Ovary (tissue), 9 donors: ENCODE results near the gene ADGRB3. TPM values are rescaled to one million over a fixed set of nuclear protein-coding genes. Genes with fewer than 3 reads are reported as not detected.
"Not testable (repeated sequence)": the region's sequence is repeated elsewhere in the genome, so short reads cannot be mapped to it uniquely, and the experiment has no call there.

ENCODE experiments used
- DNase-seq, 5 donors: peaks; one replicate each; pipeline ENCODE4 v3.0.0-alpha.2; 2019 to 2020
- H3K27ac ChIP-seq, 2 donors: fragments of 200-600 bp; one replicate each; pipeline versions ENCODE4 v1.5.1 to v1.8.0; 2019 to 2022
- H3K27me3 ChIP-seq: fragments of 200-600 bp; one replicate; pipeline ENCODE4 v1.8.0; 2022
- H3K36me3 ChIP-seq: fragments of 200-600 bp; sonication (generic); one replicate; pipeline ENCODE4 v1.5.1; 2019
- H3K4me1 ChIP-seq: one replicate; pipeline ENCODE4 v1.8.1; 2013; ENCODE audit warnings: mild to moderate bottlenecking, moderate library complexity; ENCODE audit not compliant: insufficient read depth
- H3K4me3 ChIP-seq: fragments of 200-600 bp; sonication (generic); one replicate; pipeline ENCODE4 v1.5.1; 2017
- H3K9me3 ChIP-seq, 2 donors: fragments of 200-600 bp in 1 of 2; sonication (generic) in 1 of 2; one replicate each; pipeline versions ENCODE4 v1.5.1 to v1.8.1; 2013 to 2019; ENCODE audit warnings: mild to moderate bottlenecking in 1 of 2, moderate library complexity in 1 of 2
- EP300 ChIP-seq: sonication (generic); formaldehyde crosslinking; IDR thresholded peaks from one replicate; pipeline ENCODE4 v1.6.1; 2017; ENCODE audit warnings: antibody characterized with exemption
- POLR2A ChIP-seq: fragments of 450-650 bp; IDR thresholded peaks from one replicate; pipeline ENCODE4 v1.6.1; 2017; ENCODE audit warnings: antibody characterized with exemption, mild to moderate bottlenecking, moderate library complexity
- WGBS, 3 donors: extraction: QIAGEN DNeasy Blood & Tissue Kit in 1 of 3; methylation state at CpG; one replicate each; pipeline versions ENCODE4 v1.1.5 to v1.1.7; 2013 to 2017; 5-methylcytosine and 5-hydroxymethylcytosine counted together
- intact Hi-C, 4 donors: fragments of 100-400 bp; cut with DNase I; formaldehyde crosslinking; loops; one replicate each; pipeline versions ENCODE4 v1.11.0 to v1.15.1; 2022 to 2023
- polyA plus RNA-seq, 2 donors: library from polyadenylated mRNA; stranded (reverse); fragments of 200-250 nt in 1 of 2; fragments of 350-450 nt in 1 of 2; fragmentation: Illumina TruSeq in 1 of 2; extraction: RNeasy Lipid Tissue Mini Kit (QIAGEN cat#74804) in 1 of 2; gene quantifications; one replicate each; pipeline ENCODE4 v1.2.3, GENCODE V29; 2013 to 2014
- total RNA-seq, 7 donors: library from RNA; depleted of rRNA in 2 of 7; stranded (reverse); fragments of >200 nt in 2 of 7; fragmentation: NEBNext Ultra II Directional in 3 of 7; extraction: Animal tissue kit (Norgen Biotek cat#: 25700) in 3 of 7; gene quantifications; one replicate each; pipeline versions ENCODE4 v1.1.0 to v1.2.4, GENCODE V29; 2016 to 2023
- TF ChIP-seq, protein P1 (sequence below), 3 donors: fragments of 450-650 bp in 2 of 3; fragments of 200-600 bp in 1 of 3; IDR thresholded peaks; one replicate each; pipeline versions ENCODE4 v1.5.1 to v1.8.0; 2016 to 2022; ENCODE audit warnings: antibody characterized with exemption in 3 of 3, mild to moderate bottlenecking in 1 of 3
- donor health status: DM: no; HTN: no; CAD: no; lungs with moderate emphysema.
- donor health status: DM: no; HTN: no; CAD: no.
- donor health status: Bipolar disorder and iron deficiency.
- donor health status: DM: yes; HTN: yes; CAD: no.
- donor health status: DM: no; HTN: no; CAD: no.
- donor health status: DM: yes; HTN: yes; CAD: no.

The ADGRB3 gene
- total and polyA plus RNA-seq, 9 donors: 0.28 to 3.0 (median 1.4) TPM

DNA sequence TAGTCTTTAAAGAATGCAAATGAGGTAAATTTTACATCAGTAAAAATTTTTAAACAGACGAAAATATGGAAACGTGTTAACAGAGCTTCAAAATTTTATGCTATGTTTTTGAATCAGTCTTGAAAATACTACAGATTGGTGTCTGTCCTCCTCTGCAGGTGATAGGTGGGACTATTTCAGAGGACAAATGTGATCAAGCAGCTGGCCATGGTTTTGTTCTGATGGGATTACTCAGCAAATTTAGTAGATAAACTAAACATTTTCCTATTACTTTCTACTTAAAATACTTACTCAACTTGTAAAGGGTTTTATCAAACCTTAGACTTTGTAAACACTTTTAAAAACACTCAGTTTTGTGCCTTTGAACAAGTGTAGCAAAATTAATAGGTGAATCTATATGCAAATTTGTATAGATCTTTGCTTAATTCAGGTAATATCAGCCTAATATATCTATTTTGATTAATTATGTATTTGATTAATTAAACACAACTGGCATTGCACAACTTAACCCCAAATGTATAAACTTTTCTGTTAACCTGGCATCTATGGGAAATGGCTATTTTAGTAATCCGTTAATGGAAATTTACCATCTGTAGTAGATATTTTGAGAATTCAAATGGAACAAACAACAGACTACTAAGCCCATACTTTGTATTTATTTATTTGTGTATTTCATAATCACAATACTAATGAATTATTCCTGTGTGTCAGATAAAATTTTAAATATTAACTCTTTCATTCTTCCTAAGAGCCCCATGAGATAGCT, 22.5 kb downstream of the ADGRB3 start:
- TF ChIP-seq, protein P1, sequence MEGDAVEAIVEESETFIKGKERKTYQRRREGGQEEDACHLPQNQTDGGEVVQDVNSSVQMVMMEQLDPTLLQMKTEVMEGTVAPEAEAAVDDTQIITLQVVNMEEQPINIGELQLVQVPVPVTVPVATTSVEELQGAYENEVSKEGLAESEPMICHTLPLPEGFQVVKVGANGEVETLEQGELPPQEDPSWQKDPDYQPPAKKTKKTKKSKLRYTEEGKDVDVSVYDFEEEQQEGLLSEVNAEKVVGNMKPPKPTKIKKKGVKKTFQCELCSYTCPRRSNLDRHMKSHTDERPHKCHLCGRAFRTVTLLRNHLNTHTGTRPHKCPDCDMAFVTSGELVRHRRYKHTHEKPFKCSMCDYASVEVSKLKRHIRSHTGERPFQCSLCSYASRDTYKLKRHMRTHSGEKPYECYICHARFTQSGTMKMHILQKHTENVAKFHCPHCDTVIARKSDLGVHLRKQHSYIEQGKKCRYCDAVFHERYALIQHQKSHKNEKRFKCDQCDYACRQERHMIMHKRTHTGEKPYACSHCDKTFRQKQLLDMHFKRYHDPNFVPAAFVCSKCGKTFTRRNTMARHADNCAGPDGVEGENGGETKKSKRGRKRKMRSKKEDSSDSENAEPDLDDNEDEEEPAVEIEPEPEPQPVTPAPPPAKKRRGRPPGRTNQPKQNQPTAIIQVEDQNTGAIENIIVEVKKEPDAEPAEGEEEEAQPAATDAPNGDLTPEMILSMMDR (IDR thresholded peaks at IDR 0.05): no peak
- TF ChIP-seq POLR2A (no peak), EP300 (no peak)
- intact Hi-C loops: loop anchor here in 1 of 4 donors (5.0 kb wide), 1 partner anchor 655 kb away; no protein-coding TSS in a partner anchor
- Histone ChIP-seq H3K27ac (no peak overlapping the region), H3K36me3 (no peaks in the 10 kb centered on the region), H3K4me1 (no peaks in the 10 kb centered on the region), H3K27me3 (no peaks in the 10 kb centered on the region), H3K4me3 (no peak overlapping the region), H3K9me3 (no peaks in the 10 kb centered on the region)
- DNase-seq: no peak
- 81 to 83% (median 83%) methylated on average over 3 of the region's 3 CpGs for WGBS, 3 donors

DNA sequence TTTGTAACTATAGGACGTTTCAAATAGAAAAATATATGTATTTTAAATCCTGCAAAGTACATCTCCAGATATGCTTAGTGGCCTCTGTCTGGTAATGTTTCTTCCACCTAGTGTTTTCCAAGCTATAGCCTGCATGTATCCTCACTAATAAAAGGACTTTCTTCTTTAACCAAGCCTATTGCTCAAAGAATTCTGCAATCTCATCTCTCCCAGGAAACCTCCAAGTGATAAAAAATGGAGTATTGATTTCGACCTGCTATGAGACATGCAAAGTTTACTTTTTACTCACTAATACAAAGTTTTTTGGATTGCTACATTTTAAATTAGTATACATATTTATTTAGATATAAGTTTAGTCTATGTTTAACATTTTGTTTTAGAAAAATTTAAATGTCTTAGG, 23.3 kb downstream of the ADGRB3 start:
- H3K27ac ChIP-seq: no peak overlapping the region

DNA sequence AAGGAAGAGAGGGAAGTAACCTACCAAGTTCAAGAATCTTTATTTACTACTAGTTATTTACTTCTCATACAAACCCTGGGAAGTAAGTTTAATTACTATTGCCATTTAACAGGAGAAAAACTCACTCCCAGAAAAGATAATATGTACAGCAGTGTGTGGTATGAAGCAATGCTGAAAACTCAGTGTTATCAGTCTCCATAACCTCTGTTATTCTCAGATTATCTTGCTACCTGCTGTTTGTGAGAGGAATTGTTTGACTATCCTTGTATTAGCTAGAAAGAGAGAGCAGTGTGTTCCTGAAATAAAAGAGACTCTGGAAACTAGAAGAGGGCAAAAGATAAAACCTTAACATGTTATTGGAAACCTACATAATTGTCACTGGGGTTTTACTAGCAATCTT, 38.2 kb downstream of the ADGRB3 start:
- Histone ChIP-seq H3K36me3 (no peaks in the 10 kb centered on the region), H3K9me3 (no peaks in the 10 kb centered on the region), H3K4me1 (no peaks in the 10 kb centered on the region), H3K4me3 (no peak overlapping the region), H3K27ac (no peak overlapping the region), H3K27me3 (no peaks in the 10 kb centered on the region)
- TF ChIP-seq EP300 (no peak), POLR2A (no peak)
- TF ChIP-seq, protein P1 (IDR thresholded peaks at IDR 0.05): no peak
- DNase-seq: no peak
- intact Hi-C loops: no loop called here

More for the DNA sequence above, 23.3 kb downstream of the ADGRB3 start:
- TF ChIP-seq POLR2A (no peak), EP300 (no peak)
- TF ChIP-seq, protein P1 (IDR thresholded peaks at IDR 0.05): no peak
- H3K27me3 ChIP-seq: no peaks in the 10 kb centered on the region
- no peak for DNase-seq
- no peak overlapping the region for H3K4me3 ChIP-seq
- intact Hi-C loops: loop anchor here in 1 of 4 donors (5.0 kb wide), 1 partner anchor 654 kb away; no protein-coding TSS in a partner anchor
- WGBS, 3 donors: 70 to 82% (median 79%) methylated on average over 2 of the region's 2 CpGs
- no peaks in the 10 kb centered on the region for H3K36me3 ChIP-seq
- H3K9me3 ChIP-seq: no peaks in the 10 kb centered on the region
- no peaks in the 10 kb centered on the region for H3K4me1 ChIP-seq

DNA sequence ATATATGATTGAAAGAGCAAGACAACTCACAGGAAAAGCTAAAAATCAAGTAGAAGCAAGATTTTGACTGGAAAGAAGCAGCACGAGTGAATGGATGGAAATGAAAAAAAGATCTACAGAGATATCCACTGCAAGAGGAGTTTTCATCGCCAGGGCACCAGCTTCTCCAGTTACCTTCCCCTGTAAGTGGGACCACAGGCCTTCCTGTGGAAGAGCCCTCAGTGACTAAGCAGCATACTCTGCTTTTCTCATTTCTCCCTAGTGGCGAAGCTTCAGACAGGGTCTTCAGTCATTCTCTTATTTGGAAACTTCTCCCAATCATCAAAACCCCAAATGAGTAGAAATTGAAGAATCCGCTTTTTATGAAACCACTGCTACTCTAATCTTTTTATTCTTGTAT, 40.5 kb downstream of the ADGRB3 start:
- H3K27me3 ChIP-seq: no peaks in the 10 kb centered on the region
- H3K27ac ChIP-seq: no peak overlapping the region
- DNase-seq: no peak
- intact Hi-C loops: no loop called here
- H3K36me3 ChIP-seq: no peaks in the 10 kb centered on the region
- TF ChIP-seq EP300: no peak
- no peak for TF ChIP-seq POLR2A
- TF ChIP-seq, protein P1 (IDR thresholded peaks at IDR 0.05): no peak
- WGBS, 3 donors: 88 to 96% (median 94%) methylated on average over 4 of the region's 4 CpGs
- no peak overlapping the region for H3K4me3 ChIP-seq
- no peaks in the 10 kb centered on the region for H3K9me3 ChIP-seq
- H3K4me1 ChIP-seq: no peaks in the 10 kb centered on the region

DNA sequence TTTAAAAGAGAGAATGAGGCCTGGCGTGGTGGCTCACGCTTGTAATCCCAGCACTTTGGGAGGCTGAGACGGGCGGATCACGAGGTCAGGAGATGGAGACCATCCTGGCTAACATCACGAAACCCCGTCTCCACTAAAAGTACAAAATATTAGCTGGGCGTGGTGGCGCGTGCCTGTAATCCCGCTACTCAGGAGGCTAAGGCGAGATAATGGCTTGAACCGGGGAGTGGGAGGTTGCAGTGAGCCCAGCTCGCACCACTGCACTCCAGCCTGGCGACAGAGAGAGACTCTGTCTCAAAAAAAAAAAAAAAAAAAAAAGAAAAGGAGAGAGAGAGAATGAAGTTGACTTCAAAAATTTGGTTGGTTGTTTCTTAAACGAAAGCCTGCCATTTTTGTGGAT, 41.0 kb downstream of the ADGRB3 start:
- DNase-seq, H3K4me3 ChIP-seq, H3K27me3 ChIP-seq, H3K36me3 ChIP-seq, H3K27ac ChIP-seq, H3K4me1 ChIP-seq, intact Hi-C loops, H3K9me3 ChIP-seq: not testable (repeated sequence)
- WGBS, 3 donors: 90 to 98% (median 97%) methylated on average over 16 of the region's 16 CpGs
